Measurements from ENCODE around the gene FLNB.

Gene FLNB

GRCh38 chr3:58137306-58137705 is 129.1 kb downstream of the FLNB start:
- no peak for DNase-seq (ENCODE audit: low spot score)

DNA sequence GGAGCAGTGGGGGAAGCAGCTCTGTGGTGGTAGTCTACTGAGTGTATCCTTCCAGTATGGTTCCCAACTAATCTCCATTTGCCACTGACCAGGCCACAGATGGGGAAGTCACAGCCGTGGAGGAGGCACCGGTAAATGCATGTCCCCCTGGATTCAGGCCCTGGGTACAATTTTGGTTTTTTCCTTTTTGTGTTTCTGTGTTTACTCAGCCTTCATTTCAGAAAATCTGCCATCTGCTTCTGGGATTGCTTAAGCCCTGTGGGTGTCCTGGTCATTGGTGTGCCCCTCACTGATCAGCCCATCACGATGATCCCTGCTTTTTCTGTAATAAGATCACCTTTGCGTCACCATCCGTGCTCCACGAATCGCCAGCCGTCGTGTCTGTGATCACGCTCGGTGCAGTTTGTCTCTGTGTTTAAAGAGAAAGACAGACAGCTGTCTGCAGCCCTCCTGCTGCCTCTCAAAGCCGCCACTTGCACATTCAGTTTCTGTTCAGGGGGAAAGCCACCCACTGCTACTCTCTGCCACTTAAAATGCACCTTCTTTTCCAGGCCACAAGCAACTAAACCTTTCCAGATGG is 133.6 kb downstream of the FLNB start:
- DNase-seq (ENCODE audit: low spot score) = no peak

DNA sequence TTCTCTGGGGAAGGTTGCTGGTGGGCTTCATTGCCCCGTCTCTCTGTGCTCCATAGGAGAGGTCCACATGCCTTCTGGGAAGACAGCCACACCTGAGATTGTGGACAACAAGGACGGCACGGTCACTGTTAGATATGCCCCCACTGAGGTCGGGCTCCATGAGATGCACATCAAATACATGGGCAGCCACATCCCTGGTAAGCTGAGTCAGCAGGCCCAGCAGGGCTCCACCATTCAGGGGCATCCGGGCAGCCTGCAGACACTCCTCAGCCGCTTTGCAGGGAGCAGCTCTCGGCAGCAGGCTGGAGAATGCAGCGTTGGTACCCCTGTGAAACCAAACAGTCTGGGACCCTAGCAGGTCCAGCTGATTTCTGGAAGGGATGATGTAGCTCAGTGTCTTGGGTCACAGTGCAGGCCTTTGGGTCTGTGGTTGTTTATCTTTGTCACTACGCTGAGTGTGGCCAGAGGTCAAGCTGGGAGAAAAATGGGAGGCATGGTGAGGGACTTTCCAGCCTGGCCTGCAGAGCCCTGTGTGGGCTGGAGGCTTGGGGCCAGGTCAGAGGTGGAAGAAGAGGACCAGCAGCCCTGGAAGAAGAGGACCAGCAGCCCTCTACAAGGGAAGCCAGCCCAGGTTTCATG is 135.3 kb downstream of the FLNB start:
- DNase-seq (ENCODE audit: low spot score) = no peak

DNA sequence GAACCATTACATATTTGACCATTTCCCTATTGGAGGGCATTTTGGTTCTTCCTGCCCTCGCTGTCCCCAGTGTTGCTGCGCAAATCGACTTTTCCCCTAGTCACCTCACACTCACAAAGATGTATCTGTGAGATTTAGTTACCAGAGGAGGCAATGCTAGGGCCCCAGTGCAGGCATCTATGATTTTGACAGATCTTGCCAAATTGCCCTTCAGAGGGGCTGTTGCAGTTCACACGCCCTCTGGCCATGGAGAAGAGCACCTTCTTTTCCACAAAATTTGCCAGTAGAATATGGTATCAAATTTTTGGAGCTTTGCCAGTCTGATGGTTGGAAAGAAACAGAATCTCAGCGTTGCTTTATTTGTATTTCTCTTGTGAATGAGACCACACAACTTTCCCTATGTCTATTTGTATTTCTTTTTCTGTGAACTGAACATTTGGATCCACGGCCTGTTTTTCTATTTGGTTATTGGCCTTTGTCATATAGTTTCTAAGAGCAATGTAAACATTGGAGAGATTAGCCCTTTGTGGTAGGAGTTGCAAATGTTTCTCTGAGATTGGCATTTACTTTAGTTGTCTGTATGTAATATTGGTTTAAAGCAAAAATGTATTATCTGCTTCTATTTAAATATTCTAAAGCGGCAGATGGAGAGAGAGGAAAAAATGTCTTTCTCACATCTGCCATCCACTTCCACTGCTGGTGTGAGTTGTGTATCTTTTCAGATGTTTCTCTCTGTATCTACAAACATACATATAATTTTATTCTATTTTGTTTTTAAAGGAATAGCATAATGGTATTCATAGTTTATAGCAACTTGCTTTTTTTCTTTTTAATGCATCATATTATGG is 136.5 kb downstream of the FLNB start:
- no peak for DNase-seq (ENCODE audit: low spot score)

DNA sequence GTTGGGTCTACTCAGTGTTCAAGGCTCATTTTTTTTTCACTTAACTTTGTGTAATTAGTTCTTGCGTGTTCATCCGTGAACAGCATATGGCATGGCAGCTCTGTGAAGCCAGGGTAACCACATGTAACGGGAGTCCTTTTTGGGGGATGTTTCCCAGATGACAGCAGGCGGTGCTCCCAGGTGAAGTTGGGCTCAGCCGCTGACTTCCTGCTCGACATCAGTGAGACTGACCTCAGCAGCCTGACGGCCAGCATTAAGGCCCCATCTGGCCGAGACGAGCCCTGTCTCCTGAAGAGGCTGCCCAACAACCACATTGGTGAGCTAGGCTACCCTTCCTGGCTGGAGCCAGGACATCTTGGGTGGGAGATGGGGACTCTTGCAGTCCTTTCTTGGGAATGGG is 139.8 kb downstream of the FLNB start:
- no peak for DNase-seq (ENCODE audit: low spot score)

DNA sequence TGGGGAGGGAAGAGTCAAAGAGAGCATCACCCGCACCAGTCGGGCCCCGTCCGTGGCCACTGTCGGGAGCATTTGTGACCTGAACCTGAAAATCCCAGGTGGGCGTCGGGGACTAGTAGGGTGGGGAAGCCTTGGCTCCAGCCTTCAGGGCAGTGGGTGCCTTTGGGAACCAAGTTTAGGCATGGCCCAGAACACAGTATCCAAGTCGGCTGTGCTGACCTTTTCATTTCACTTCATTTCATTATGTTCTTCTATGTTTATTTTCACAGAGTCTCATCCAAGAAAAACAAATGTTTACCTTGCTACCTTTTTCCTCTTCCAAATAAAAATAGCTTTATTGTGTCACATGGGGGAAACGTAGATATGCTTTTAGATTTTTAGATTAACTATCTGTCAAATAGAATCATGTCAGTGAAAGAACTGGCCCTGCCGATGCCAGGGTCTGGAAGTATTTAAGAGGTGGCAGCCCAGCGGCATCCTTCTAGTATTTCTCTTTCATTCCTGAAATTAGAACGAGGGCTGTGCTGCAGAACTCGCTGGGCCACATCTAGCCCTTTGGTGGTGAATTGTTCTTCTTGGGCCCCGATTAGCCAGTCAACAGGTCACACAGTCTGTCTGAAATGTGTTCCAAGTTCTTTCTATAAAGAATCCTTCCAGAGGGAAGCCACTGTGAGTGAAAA is 142.0 kb downstream of the FLNB start:
- DNase-seq (ENCODE audit: low spot score) = no peak

GRCh38 chr3:58150810-58151199 is 142.6 kb downstream of the FLNB start:
- DNase-seq (ENCODE audit: low spot score) = no peak

GRCh38 chr3:58151637-58152036 is 143.4 kb downstream of the FLNB start:
- no peak for DNase-seq (ENCODE audit: low spot score)

DNA sequence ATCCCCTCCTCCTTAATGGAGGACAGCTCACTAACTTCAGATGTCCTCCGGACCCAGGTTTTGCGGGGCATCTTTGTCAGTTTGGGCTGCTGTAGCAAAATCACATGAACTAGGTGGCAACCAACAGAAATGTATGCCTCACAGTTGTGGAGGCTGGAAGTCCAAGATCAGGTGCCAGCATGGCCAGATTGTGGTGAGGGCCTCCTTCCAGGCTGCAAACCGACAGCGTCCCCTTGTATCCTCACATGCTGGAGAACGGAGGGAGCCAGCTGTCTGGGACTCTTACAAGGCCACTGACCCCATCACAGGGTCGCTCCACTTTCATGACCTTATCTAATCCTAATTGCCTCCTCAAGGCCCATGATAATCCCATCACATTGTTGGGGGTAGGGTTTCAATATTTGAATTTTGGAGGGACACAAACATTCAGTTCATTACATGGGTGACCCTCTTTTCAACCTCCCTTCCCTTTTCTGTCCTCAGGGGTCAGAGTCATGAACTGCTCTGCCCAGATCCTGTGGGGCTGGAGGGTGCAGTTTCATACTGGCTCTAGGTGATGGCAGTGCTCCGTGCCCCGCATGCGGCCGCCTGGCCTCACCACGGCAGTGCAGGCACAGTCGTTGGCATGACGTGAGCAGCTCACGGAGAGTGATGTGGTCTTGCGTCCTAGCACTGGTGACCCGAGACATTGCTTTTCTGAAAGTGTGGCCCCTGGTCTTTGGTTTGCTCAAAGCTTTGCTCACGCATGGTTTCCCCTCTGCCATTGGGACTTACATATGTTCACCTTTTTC is 144.2 kb downstream of the FLNB start:
- no peak for DNase-seq (ENCODE audit: low spot score)

DNA sequence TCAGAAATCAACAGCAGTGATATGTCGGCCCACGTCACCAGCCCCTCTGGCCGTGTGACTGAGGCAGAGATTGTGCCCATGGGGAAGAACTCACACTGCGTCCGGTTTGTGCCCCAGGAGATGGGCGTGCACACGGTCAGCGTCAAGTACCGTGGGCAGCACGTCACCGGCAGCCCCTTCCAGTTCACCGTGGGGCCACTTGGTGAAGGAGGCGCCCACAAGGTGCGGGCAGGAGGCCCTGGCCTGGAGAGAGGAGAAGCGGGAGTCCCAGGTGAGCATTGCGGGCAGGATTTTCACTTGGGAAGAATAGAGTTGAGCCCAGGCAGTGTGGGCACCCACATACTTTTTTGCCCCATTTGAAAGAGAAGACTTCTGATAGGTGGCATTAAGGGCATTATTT is 145.1 kb downstream of the FLNB start:
- no peak for DNase-seq (ENCODE audit: low spot score)

DNA sequence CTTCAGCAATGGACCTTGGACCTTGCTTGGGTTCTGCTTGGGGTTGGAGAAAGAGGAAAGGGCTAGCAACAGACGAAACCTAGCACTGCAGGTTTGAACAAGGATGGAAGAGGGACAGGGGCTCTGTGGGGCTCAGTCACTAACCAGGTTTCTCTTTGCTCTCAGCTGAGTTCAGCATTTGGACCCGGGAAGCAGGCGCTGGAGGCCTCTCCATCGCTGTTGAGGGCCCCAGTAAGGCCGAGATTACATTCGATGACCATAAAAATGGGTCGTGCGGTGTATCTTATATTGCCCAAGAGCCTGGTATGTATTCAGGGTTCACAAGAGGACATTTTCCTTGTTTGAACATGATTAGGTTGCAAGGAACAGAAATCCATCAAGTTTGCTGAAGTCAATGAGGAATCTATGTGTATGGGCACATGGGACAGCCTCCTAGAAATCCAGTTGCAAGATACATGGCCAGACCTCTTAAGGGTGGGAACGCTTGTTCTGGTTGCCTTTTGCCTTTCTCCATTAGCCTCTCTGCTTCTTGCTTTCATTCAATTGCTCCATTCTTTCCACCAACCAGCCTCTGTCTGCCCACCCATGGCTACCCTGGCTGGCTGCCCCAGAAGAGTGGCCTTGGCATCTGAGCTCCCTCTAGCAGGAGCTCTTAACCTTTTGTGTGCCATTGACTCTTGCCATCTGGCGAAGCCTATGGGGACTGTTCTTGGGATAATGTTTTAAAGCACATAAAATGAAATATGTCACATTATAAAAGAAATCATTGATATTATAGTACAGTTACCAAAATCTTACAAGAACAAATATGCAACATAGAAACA is 146.6 kb downstream of the FLNB start:
- DNase-seq (ENCODE audit: low spot score) = no peak

- DNase-seq (ENCODE audit: low spot score) = no peak
These were observed 147.6 kb downstream of the FLNB start for GRCh38 chr3:58155838-58156237.

DNA sequence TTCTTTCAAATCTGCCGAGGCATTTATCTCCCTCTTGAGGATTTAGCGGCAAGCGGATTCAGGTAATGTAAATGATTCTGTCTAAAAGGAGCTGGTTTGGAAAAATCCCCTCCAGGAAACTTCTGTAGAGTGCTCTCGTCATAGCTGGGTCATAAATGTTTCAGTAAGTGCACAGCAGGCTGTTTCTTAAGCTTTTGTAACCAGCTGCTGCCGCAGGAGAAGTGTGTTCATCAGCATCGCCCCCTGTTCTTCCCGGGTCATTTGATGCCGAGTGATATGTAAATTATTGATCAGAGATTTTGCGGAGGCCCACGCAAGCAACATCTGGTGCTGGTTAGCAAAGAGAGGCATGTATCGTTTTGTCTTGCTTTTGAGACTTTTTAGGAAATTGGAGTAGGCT is 149.5 kb downstream of the FLNB start:
- DNase-seq (ENCODE audit: low spot score) = no peak

GRCh38 chr3:58158442-58159153 is 150.4 kb downstream of the FLNB start:
- DNase-seq (ENCODE audit: low spot score) = no peak

- DNase-seq (ENCODE audit: low spot score) = no peak
These were observed 152.2 kb downstream of the FLNB start for GRCh38 chr3:58160399-58160798.

GRCh38 chr3:58161435-58162398 is 153.5 kb downstream of the FLNB start:
- no peak for DNase-seq (ENCODE audit: low spot score)

- no peak for DNase-seq (ENCODE audit: low spot score)
These were observed 155.0 kb downstream of the FLNB start for GRCh38 chr3:58163234-58163633.

GRCh38 chr3:58164199-58164879 is 156.1 kb downstream of the FLNB start:
- no peak for DNase-seq (ENCODE audit: low spot score)
